Upper lobe of left lung (tissue), 6 donors: ENCODE measurements around the gene CRTC1. TPM values are rescaled to one million over a fixed set of nuclear protein-coding genes. Genes with fewer than 3 reads are reported as not detected.
A peak's percentile ranks its signal among the peaks of the same experiment; 100 is the strongest.

Source experiments
- ATAC-seq, 2 donors: fragments of 200-7000 bp; cut with Tn5 transposase; one replicate each; pipeline ENCODE4 v1.9.1; 2022; ENCODE audit warnings: mild to moderate bottlenecking in 2 of 2, moderate library complexity in 2 of 2; ENCODE audit not compliant: low FRiP score in 2 of 2
- DNase-seq, 2 donors: peaks; one replicate each; pipeline ENCODE4 v3.0.0-alpha.2; 2019 to 2020
- H3K27ac ChIP-seq, 4 donors: fragments of 200-600 bp; sonication (generic); one replicate each; pipeline ENCODE4 v1.5.1; 2016 to 2019
- H3K27me3 ChIP-seq, 4 donors: fragments of 200-600 bp; sonication (generic); one replicate each; pipeline ENCODE4 v1.5.1; 2017 to 2019
- H3K36me3 ChIP-seq, 4 donors: fragments of 200-600 bp; sonication (generic); one replicate each; pipeline ENCODE4 v1.5.1; 2016 to 2019
- H3K4me1 ChIP-seq, 4 donors: fragments of 200-600 bp; sonication (generic); one replicate each; pipeline ENCODE4 v1.5.1; 2018 to 2019
- H3K4me3 ChIP-seq, 4 donors: fragments of 200-600 bp; sonication (generic); one replicate each; pipeline ENCODE4 v1.5.1; 2017 to 2019; ENCODE audit warnings: mild to moderate bottlenecking in 2 of 4, moderate library complexity in 1 of 4
- H3K9me3 ChIP-seq, 4 donors: fragments of 200-600 bp; sonication (generic); one replicate each; pipeline ENCODE4 v1.5.1; 2018 to 2019
- CTCF ChIP-seq, 6 experiments: fragments of 450-650 bp in 4 of 6; fragments of 200-600 bp in 2 of 6; sonication (generic) in 2 of 6; IDR thresholded peaks; one replicate each; pipeline ENCODE4 v1.5.1; 2016 to 2019; ENCODE audit warnings: antibody characterized with exemption in 6 of 6
- EP300 ChIP-seq, 4 donors: sonication (generic); formaldehyde crosslinking; IDR thresholded peaks; one replicate each; pipeline ENCODE4 v1.5.1; 2017; ENCODE audit warnings: antibody characterized with exemption in 4 of 4, control low read depth in 2 of 4
- POLR2A ChIP-seq, 4 donors: fragments of 450-650 bp; IDR thresholded peaks; one replicate each; pipeline ENCODE4 v1.5.1; 2016 to 2017; ENCODE audit warnings: antibody characterized with exemption in 4 of 4, mild to moderate bottlenecking in 2 of 4
- POLR2AphosphoS5 ChIP-seq, 2 donors: sonication (generic); formaldehyde crosslinking; IDR thresholded peaks; one replicate each; pipeline ENCODE4 v1.5.1; 2017; ENCODE audit warnings: antibody characterized with exemption in 2 of 2
- WGBS, 2 donors: methylation state at CpG; one replicate each; pipeline ENCODE4 v1.1.5; 2017 to 2018; 5-methylcytosine and 5-hydroxymethylcytosine counted together
- total RNA-seq, 6 donors: library from RNA; depleted of rRNA in 4 of 6; stranded (reverse); fragments of >200 nt in 4 of 6; gene quantifications; one replicate each; pipeline versions ENCODE4 v1.1.0 to v1.2.1, GENCODE V29; 2016 to 2021
- donor health status: DM: no; HTN: no; CAD: no; lungs with moderate emphysema.
- donor health status: DM: no; HTN: yes; CAD: no; lungs with severe emphysema.

CRTC1 gene
- total RNA-seq, 6 donors from 2014 or later = 5.9 to 27.2 (median 15.6) TPM

GRCh38 chr19:18684642-18684993 lies 1.1 kb downstream of the CRTC1 start:
- TF ChIP-seq POLR2AphosphoS5 (IDR thresholded peaks at IDR 0.05) = no peak
- no peak for TF ChIP-seq POLR2A (IDR thresholded peaks at IDR 0.05)
- TF ChIP-seq EP300 (IDR thresholded peaks at IDR 0.05) = no peak
- no peak for TF ChIP-seq CTCF (IDR thresholded peaks at IDR 0.05)
- Histone ChIP-seq H3K36me3 (no peaks in the 10 kb centered on the region), H3K9me3 (no peaks in the 10 kb centered on the region), H3K4me1 (peaks cover 8 to 19% (median 15%) of the 10 kb centered on the region in 4 donors), H3K27ac (peak overlapping the region in 1 of 4 donors; percentile 89), H3K27me3 (no peaks in the 10 kb centered on the region), H3K4me3 (peak overlapping the region in 2 of 4 donors; percentile 65 to 73)
- DNase-seq (no peak), ATAC-seq (no peak)
- WGBS, 2 donors = 73 to 95% methylated on average over 2 to 3 of the region's 3 CpGs

- peaks cover 8 to 19% (median 15%) of the 10 kb centered on the region in 4 donors for H3K4me1 ChIP-seq
- no peak for DNase-seq
- no peak overlapping the region for H3K4me3 ChIP-seq
- H3K9me3 ChIP-seq = no peaks in the 10 kb centered on the region
- no peaks in the 10 kb centered on the region for H3K36me3 ChIP-seq
- TF ChIP-seq CTCF (IDR thresholded peaks at IDR 0.05) (no peak), POLR2A (IDR thresholded peaks at IDR 0.05) (no peak), EP300 (IDR thresholded peaks at IDR 0.05) (no peak), POLR2AphosphoS5 (IDR thresholded peaks at IDR 0.05) (no peak)
- H3K27me3 ChIP-seq = no peaks in the 10 kb centered on the region
- WGBS, 2 donors = 73 to 74% methylated on average over 5 of the region's 5 CpGs
- H3K27ac ChIP-seq = no peak overlapping the region
- no peak for ATAC-seq
Measured at GRCh38 chr19:18685597-18686190, 2.2 kb downstream of the CRTC1 start.

- TF ChIP-seq POLR2A (IDR thresholded peaks at IDR 0.05) (no peak), EP300 (IDR thresholded peaks at IDR 0.05) (no peak), CTCF (IDR thresholded peaks at IDR 0.05) (no peak), POLR2AphosphoS5 (IDR thresholded peaks at IDR 0.05) (no peak)
- H3K27me3 ChIP-seq = no peaks in the 10 kb centered on the region
- no peaks in the 10 kb centered on the region for H3K36me3 ChIP-seq
- ATAC-seq (no peak), DNase-seq (no peak)
- H3K4me1 ChIP-seq = peaks cover 8 to 15% (median 12%) of the 10 kb centered on the region in 4 donors
- no peak overlapping the region for H3K4me3 ChIP-seq
- WGBS, 2 donors = 86 to 95% methylated on average over 7 to 16 of the region's 16 CpGs
- H3K27ac ChIP-seq = no peak overlapping the region
- no peaks in the 10 kb centered on the region for H3K9me3 ChIP-seq
Measured at GRCh38 chr19:18687740-18688465, 4.4 kb downstream of the CRTC1 start.

GRCh38 chr19:18696023-18696422 lies 12.5 kb downstream of the CRTC1 start:
- Histone ChIP-seq H3K4me3 (no peak overlapping the region), H3K4me1 (peaks cover 11 to 16% (median 14%) of the 10 kb centered on the region in 4 donors), H3K36me3 (no peaks in the 10 kb centered on the region), H3K27me3 (no peaks in the 10 kb centered on the region), H3K9me3 (no peaks in the 10 kb centered on the region), H3K27ac (no peak overlapping the region)
- WGBS, 2 donors = 90 to 95% methylated on average over 4 to 12 of the region's 12 CpGs
- DNase-seq = no peak
- TF ChIP-seq EP300 (IDR thresholded peaks at IDR 0.05) (no peak), POLR2A (IDR thresholded peaks at IDR 0.05) (no peak), POLR2AphosphoS5 (IDR thresholded peaks at IDR 0.05) (no peak)
- no peak for ATAC-seq

GRCh38 chr19:18697680-18698079 lies 14.2 kb downstream of the CRTC1 start:
- Histone ChIP-seq H3K27me3 (no peaks in the 10 kb centered on the region), H3K4me1 (peaks cover 15 to 22% (median 20%) of the 10 kb centered on the region in 4 donors), H3K4me3 (no peak overlapping the region), H3K27ac (no peak overlapping the region), H3K9me3 (no peaks in the 10 kb centered on the region), H3K36me3 (no peaks in the 10 kb centered on the region)
- peak in 1 of 2 donors; percentile 23 for ATAC-seq
- DNase-seq = peak in 1 of 2 donors; percentile 62
- no peak for TF ChIP-seq EP300 (IDR thresholded peaks at IDR 0.05)
- TF ChIP-seq POLR2AphosphoS5 (IDR thresholded peaks at IDR 0.05) = peak in 1 of 2 donors; percentile 19
- 57 to 72% methylated on average over 2 to 3 of the region's 3 CpGs for WGBS, 2 donors
